Measurements from ENCODE around the gene RNF214.
"Not testable (repeated sequence)": the region's sequence is repeated elsewhere in the genome, so short reads cannot be mapped to it uniquely, and the experiment has no call there.

Gene RNF214

GRCh38 chr11:117197516-117198456, 34.7 kb upstream of the RNF214 start:
- in situ Hi-C loops (cut with MboI; ENCODE audit: low sequenced_read_pairs) = no loop called here

- in situ Hi-C loops (cut with MboI; ENCODE audit: low sequenced_read_pairs) = no loop called here
Observed at GRCh38 chr11:117198613-117199012, 33.9 kb upstream of the RNF214 start.

GRCh38 chr11:117199053-117199915, 33.2 kb upstream of the RNF214 start, which contains the start of gene TAGLN:
TSS of gene TAGLN (plus strand) at chr11:117199370. CDS start at chr11:117203014, 3,644 bp downstream.
- in situ Hi-C loops (cut with MboI; ENCODE audit: low sequenced_read_pairs) = no loop called here

GRCh38 chr11:117199916-117200812, 32.3 kb upstream of the RNF214 start:
- in situ Hi-C loops (cut with MboI; ENCODE audit: low sequenced_read_pairs) = no loop called here

GRCh38 chr11:117200813-117201657, 31.4 kb upstream of the RNF214 start:
- in situ Hi-C loops (cut with MboI; ENCODE audit: low sequenced_read_pairs) = no loop called here

- in situ Hi-C loops (cut with MboI; ENCODE audit: low sequenced_read_pairs) = no loop called here
Observed at GRCh38 chr11:117201658-117202305, 30.7 kb upstream of the RNF214 start.

- in situ Hi-C loops (cut with MboI; ENCODE audit: low sequenced_read_pairs) = no loop called here
Observed at GRCh38 chr11:117202386-117203068, 29.9 kb upstream of the RNF214 start.

GRCh38 chr11:117203069-117203407, 29.4 kb upstream of the RNF214 start:
- in situ Hi-C loops (cut with MboI; ENCODE audit: low sequenced_read_pairs) = no loop called here

- in situ Hi-C loops (cut with MboI; ENCODE audit: low sequenced_read_pairs) = no loop called here
Observed at GRCh38 chr11:117204283-117205080, 28.0 kb upstream of the RNF214 start.

- in situ Hi-C loops (cut with MboI; ENCODE audit: low sequenced_read_pairs) = no loop called here
Observed at GRCh38 chr11:117205211-117205818, 27.2 kb upstream of the RNF214 start.

- in situ Hi-C loops (cut with MboI; ENCODE audit: low sequenced_read_pairs) = not testable (repeated sequence)
Observed at GRCh38 chr11:117206111-117206510, 26.4 kb upstream of the RNF214 start.

- in situ Hi-C loops (cut with MboI; ENCODE audit: low sequenced_read_pairs) = not testable (repeated sequence)
Observed at GRCh38 chr11:117206859-117207258, 25.6 kb upstream of the RNF214 start.

- in situ Hi-C loops (cut with MboI; ENCODE audit: low sequenced_read_pairs) = not testable (repeated sequence)
Observed at GRCh38 chr11:117207481-117207880, 25.0 kb upstream of the RNF214 start.

- in situ Hi-C loops (cut with MboI; ENCODE audit: low sequenced_read_pairs) = not testable (repeated sequence)
Observed at GRCh38 chr11:117208710-117209109, 23.8 kb upstream of the RNF214 start.

- in situ Hi-C loops (cut with MboI; ENCODE audit: low sequenced_read_pairs) = not testable (repeated sequence)
Observed at GRCh38 chr11:117209351-117210125, 22.9 kb upstream of the RNF214 start.

GRCh38 chr11:117210620-117211019, 21.9 kb upstream of the RNF214 start:
- in situ Hi-C loops (cut with MboI; ENCODE audit: low sequenced_read_pairs) = no loop called here

All from HL-60/S4 (cell line).